ENCODE results near the gene MTREX.

MTREX gene

DNA sequence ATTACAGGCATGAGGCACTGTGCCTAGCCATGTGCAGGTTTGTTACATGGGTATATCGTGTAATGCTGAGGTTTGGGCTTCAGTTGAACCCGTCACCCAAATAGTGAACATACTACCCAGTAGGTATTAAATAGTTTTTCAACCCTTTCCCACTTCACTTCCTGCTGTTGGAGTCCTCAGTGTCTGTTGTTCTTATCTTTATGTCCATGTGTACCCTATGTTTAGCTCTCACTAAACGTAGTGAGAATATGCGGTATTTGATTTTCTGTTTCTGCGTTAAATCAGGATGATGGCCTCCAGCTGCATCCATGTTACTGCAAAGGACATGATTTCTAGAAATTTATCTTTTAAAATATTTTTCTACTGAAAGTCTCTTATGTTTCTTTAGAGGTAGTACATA, 17.8 kb downstream of the MTREX start:
- no peak for DNase-seq

- no peak for DNase-seq
Observed at GRCh38 chr5:55327281-55327680, 19.5 kb downstream of the MTREX start.

GRCh38 chr5:55331321-55331720, 23.5 kb downstream of the MTREX start:
- DNase-seq = no peak

DNA sequence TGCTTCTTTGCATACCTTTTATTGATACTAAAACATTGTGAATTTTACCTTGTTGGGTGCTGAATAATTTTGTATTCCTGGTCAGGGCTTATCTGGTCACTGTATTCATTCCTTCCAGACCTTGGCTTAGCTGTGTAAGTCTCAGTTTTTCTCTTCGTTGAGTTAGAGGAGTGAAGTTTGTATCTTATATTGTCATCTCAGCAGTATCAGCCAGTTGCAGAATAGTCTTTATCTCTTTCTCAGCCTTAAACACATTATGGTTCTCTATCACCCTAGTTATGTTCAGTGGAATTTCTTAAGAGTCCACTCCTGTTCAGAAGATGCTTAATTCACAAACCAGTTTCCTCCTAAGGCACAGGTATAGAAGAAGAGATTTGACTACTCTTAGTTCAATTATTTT, 25.2 kb downstream of the MTREX start:
- no peak for DNase-seq

DNA sequence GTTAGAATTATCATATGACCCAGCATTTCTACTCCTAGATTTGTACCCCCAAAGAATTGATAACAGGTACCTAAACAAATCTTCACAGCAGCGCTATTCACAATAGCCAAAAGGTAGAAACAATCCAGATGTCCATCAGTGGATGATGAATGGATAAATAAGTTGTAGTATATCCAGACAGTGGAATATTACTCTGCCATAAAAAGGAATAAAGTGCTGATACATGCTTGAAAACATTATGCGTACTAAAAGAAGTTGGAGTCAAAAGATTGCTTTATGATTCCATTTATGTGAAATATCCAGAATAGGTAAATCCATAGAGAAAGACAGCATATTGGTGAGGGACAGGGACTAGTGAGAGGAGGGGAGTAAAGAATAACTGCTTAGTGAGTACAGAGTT, 26.0 kb downstream of the MTREX start:
- DNase-seq = no peak

GRCh38 chr5:55338092-55338613, 30.4 kb downstream of the MTREX start:
- DNase-seq = no peak

DNA sequence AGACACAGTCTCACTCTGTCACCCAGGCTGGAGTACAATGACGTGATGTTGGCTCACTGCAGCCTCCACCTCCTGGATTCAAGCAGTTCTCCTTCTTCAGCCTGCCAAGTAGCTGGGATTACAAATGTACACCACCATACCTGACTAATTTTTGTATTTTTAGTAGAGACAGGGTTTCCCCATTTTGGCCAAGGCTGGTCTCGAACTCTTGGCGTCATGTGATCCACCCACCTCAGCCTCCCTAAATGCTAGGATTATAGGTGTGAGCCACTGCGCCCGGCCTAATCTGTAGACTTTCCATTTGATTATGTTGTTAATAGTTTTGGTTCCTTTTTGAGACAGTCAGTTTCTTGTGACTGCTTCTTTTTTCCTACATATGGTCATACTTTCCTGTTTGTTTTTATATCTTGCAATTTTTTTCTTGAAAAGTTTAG, 31.0 kb downstream of the MTREX start:
- no peak for DNase-seq

GRCh38 chr5:55343107-55343506, 35.3 kb downstream of the MTREX start:
- DNase-seq = no peak

DNA sequence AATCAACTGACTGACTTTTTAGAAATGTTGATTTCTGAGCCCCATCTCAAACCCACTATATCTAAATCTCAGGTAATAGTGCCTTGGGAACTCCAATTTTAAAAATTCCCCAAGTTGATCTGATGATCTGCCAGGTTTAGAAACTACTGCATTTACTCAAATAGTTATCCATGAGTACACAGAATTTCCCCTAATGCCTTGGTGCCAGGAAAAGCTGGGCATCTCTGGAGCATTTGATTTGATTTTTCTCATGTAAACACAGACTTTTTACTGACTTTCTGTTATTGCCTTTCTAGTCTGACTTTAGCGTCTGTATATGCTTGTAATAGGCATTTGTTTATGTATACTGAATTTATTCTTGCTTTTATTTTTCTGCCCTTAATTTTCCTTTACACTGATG, 35.8 kb downstream of the MTREX start:
- no peak for DNase-seq

DNA sequence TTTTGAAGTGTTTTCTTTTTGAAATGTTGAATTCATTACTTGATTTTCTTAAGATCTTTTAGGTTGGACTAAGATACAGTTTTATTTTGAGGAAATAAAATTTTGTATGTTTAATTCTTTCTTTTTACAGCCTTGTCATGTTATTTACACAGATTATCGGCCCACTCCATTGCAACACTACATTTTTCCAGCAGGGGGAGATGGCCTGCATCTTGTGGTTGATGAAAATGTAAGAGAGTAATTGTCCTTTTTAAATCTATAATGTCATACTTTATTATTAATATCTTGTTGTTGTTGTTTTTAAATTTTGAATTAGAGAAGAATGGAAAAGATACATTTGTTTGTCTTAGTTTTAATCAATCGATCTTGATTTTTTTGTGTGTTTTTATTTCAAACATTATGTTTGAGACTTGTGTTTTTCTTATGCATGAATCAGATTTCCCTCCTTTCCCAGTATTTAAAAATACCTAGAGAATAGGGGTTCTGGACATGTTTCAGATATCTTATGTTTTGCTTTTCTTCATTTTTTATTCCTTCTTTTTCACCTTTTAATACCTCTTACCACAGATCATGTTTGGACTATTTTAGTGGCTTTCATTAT, 36.7 kb downstream of the MTREX start:
- DNase-seq = peak; percentile 27

DNA sequence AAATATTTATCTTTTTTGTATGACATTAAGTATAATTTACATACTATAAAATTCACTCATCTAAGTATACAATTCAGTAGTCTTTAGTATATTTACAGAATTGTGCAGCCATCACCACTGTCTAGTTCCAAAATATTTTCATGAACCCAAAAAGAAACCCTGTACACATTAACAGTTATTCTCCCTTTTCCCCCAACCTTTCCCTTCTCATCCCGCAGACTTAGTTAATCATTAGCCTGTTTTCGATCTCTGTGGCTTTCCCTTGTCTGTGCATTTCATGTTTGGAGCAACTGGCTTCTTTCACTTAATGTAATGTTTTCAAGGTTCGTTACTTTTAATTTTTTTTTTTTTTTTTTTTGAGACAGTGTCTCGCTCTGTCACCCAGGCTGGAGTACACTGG, 37.5 kb downstream of the MTREX start:
- DNase-seq = no peak

- no peak for DNase-seq
Observed at GRCh38 chr5:55347786-55348185, 40.0 kb downstream of the MTREX start.

GRCh38 chr5:55350754-55351153, 43.0 kb downstream of the MTREX start:
- DNase-seq = no peak

GRCh38 chr5:55356896-55357295, 49.1 kb downstream of the MTREX start:
- DNase-seq = no peak

DNA sequence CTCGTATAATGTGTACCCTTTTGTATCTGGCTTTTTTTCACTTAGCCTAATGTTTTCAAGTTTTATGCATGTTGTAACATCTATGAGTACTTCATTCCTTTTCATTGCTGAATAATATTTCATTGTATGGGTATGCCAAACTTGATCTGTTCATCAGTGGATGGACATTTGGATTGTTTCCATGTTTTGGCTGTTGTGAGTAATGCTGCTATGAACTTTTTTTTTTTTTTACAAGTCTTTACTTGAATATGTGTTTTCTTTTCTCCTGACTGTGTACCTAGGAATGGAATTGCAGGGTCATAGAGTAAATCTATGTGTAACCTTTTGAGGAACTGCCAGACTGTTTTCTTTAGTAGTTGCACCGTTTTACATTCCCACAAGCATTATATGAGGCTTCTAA, 52.4 kb downstream of the MTREX start:
- DNase-seq = no peak

- no peak for DNase-seq
Observed at GRCh38 chr5:55363856-55364255, 56.1 kb downstream of the MTREX start.

DNA sequence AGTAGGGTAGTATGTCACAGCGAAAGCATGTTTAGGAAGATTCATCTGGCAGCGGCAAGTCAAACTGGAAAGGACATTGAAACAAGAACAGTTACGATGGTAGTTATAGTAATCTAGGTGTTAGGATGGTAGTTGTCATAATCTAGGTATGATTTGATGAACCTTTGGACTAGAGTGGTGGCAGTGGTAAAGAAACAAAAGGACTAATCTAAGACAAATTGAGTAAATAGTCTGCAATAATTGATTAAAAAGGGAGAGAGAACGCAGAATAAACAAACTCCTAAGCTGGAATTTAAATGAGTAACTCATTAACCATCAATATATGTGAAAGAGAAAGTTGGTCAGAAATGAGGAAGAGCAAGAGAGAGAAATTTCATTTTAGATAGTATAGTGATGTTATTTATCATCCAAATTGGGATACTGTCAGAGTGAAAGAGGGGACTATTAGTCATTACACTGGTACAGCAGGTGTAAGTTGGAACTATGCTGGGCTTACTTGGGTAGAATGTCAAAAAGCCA, 56.8 kb downstream of the MTREX start:
- no peak for DNase-seq

- DNase-seq = no peak
Observed at GRCh38 chr5:55370291-55370925, 62.6 kb downstream of the MTREX start.

DNA sequence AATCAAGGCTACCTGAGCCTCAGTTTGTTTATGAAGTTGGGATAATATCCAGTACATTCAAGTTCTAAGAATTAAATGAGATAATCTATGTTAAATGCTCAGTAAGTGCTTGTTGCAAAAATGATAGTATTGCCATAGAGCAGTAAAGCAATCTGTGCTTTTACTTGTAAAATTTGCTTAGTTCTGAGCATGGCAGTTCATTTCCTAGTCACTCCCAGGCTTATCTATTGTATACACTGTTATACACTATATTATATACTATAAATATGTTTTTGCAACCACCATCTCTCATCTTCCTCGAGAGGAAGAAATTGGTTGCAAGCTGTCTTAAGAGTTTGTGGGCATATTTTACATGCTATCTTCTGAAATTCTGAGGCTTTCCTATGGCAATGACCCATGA, 63.4 kb downstream of the MTREX start:
- DNase-seq = no peak

DNA sequence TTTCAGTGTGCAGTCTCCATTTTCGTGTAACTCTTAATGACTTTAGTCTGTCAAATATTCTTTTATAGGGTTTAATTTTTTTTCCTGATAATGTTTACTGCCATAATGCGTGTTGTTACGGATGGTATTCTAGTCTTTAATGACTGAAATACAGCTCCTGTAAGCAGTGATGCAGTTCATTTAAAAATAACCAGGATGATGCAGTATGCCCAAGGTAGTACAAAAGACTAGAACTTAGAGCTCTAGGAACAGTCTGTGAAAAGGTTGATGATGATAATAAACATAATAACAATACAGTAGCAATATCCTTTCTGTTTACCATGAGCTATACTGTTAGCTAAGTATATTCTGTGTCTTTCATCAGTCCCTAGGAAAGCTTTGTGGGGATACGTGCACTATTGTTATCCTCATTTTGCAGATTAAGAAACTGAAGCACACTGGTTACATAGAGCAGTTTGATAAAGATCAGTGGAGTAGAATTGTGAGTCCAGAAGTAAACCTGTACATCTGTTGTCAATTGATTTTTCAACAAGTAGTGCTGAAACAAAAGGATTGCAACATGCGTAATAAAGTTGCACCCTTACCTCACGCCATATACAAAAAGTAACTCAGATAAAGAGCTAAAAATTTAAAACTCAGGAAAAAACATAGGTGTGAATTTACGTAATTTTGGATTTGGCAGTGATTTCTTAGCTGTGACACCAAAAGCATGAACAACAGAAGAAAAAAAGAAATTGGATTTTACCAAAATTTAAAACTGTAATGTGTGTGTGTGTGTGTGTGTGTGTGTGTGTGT, 64.5 kb downstream of the MTREX start:
- no peak for DNase-seq

DNA sequence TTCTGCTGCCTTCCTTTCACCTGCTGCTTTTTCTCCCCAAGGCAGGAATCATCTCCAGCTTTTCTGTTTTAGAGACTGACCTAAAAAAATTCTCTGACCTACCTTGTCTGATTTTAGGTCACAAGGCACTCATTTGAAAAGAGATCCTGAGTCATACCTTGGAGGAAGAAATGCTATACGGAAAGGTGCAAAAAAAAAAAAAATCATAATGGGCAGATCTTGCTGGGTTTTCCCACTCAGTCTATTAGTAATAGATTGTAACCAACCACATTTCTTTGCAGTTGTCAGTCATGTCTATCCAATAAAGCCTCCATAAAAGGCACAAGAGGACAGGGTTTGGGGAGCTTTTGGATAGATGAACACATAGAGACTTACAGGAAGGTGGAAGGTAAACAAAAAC, 70.0 kb downstream of the MTREX start:
- DNase-seq = no peak

- no peak for DNase-seq
Observed at GRCh38 chr5:55383254-55383653, 75.5 kb downstream of the MTREX start.

DNA sequence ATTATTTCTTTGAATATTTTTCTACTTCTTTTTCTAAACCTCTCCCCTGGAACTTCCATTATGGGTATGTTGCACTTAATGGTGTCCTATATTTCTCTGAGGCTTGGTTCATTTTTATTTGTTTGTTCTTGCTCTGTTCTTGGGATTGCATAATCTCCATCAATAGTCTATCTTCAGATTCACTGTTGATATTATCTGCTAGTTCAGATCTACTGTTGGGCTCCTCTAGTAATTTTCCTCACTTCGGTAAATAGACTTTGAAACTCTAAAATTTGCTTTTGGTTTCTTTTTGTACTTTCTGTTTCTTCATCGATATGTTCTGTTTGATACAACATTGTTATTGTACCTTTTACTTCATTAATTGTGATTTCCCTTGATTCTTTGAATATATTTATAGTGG, 76.3 kb downstream of the MTREX start:
- DNase-seq = no peak

DNA sequence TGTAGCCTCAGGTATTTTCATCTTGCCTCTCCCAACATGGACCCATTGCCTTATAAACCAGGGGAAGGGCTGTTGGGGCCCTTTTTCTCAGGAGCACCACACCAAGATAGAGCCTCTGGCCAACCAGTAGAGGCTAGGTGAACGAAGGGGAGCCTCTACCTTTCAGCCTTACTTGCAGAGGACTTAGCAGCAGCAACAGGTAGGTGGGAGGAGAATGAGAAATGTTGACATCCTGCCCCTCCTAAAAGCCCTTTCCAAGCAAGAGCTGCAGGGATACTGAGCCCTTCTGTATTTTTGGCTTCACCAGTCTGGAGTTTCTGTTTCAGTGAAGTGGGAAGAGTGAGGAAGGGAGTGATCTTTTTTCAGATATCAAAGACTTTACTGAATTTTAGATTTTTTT, 77.4 kb downstream of the MTREX start:
- no peak for DNase-seq
